Type B pancreatic cell (in vitro differentiated cells): ENCODE measurements around the gene CD3E. TPM values are rescaled to one million over a fixed set of nuclear protein-coding genes. Genes with fewer than 3 reads are reported as not detected.

ENCODE experiments used
- DNase-seq: peaks from one replicate; pipeline ENCODE4 v3.0.0; 2021; ENCODE audit warnings: mixed read lengths; ENCODE audit not compliant: unreplicated experiment; ENCODE audit errors: extremely low spot score
- H3K27ac Mint-ChIP-seq: 2 replicates; pipeline ENCODE4 v1.8.0; 2021; ENCODE audit warnings: mild to moderate bottlenecking, mixed read lengths
- H3K27me3 Mint-ChIP-seq: 2 replicates; pipeline ENCODE4 v1.8.0; 2021; ENCODE audit warnings: mixed read lengths
- H3K36me3 Mint-ChIP-seq: 2 replicates; pipeline ENCODE4 v1.8.0; 2021; ENCODE audit warnings: mixed read lengths
- H3K4me1 Mint-ChIP-seq: one replicate; pipeline ENCODE4 v1.8.0; 2021; ENCODE audit warnings: mixed read lengths; ENCODE audit not compliant: unreplicated experiment
- H3K4me3 Mint-ChIP-seq: 2 replicates; pipeline ENCODE4 v1.8.0; 2021; ENCODE audit warnings: mild to moderate bottlenecking, mixed read lengths
- H3K9me3 Mint-ChIP-seq: 2 replicates; pipeline ENCODE4 v1.8.0; 2021; ENCODE audit warnings: mixed read lengths
- CTCF ChIP-seq: fragments of 200-600 bp; sonication (generic); conservative IDR thresholded peaks from 2 replicates; pipeline ENCODE4 v1.5.0; 2021; ENCODE audit warnings: antibody characterized with exemption, mild to moderate bottlenecking
- total RNA-seq: library from RNA; stranded (reverse); gene quantifications from 2 replicates; pipeline ENCODE4 v1.2.1, GENCODE V29; 2021; ENCODE audit warnings: low replicate concordance

The CD3E gene
- total RNA-seq, 1 donor from 2014 or later = not detected

DNA sequence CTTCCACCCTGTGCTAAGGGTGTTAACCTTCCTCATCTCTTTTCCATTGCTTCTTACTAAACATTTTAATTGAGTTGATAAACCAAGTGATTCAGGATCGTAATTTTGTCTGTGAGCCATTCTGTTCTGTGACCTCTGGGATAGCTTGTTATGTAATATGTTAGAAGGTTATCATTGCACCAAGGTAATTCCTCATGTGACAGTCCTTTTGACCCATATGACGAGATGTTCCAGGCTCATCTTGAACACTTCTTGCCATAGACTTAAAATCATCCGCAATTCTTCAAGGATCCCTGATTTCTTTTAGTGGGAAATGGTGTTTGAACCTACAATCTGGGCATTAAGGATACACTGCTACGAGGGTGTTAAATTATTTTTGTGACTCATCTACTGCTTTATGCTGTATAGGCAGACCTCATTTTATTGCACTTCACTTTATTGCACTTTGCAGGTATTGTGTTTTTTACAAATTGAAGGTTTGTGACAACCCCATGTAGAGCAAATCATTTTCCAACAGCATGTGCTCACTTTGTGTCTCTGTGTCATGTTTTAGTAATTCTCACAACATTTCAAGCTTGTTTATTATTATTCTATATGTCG lies 21.4 kb upstream of the CD3E start:
- no peak overlapping the region for H3K4me3 Mint-ChIP-seq
- no peak for TF ChIP-seq CTCF
- H3K4me1 Mint-ChIP-seq = no peaks in the 10 kb centered on the region
- no peak for DNase-seq
- H3K27ac Mint-ChIP-seq = no peak overlapping the region
- H3K27me3 Mint-ChIP-seq = peaks cover 12% of the 10 kb centered on the region
- peaks cover 3% of the 10 kb centered on the region for H3K36me3 Mint-ChIP-seq
- no peaks in the 10 kb centered on the region for H3K9me3 Mint-ChIP-seq

GRCh38 chr11:118283756-118284350 lies 20.7 kb upstream of the CD3E start:
- Mint-ChIP-seq H3K36me3 (peaks cover 3% of the 10 kb centered on the region), H3K4me3 (no peak overlapping the region), H3K9me3 (no peaks in the 10 kb centered on the region), H3K27me3 (peaks cover 9% of the 10 kb centered on the region), H3K4me1 (no peaks in the 10 kb centered on the region), H3K27ac (no peak overlapping the region)
- no peak for TF ChIP-seq CTCF
- no peak for DNase-seq

DNA sequence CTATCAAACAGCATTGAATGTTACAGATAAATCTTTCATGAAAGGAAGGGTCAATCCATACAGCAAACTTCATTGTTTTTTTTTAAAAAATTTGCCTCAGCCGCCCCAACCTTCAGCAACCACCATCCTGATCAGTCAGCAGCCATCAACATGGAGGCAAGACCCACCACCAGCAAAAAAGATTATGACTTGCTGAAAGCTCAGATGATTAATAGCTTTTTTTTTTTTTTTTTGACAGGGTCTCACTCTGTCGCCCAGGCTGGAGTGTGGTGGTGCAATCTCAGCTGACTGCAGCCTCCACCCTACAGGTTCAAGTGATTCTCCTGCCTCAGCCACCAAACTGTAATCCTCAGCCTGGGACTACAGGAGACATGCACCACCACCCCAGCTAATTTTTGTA lies 18.0 kb upstream of the CD3E start:
- Mint-ChIP-seq H3K27ac (no peak overlapping the region), H3K36me3 (peaks cover 3% of the 10 kb centered on the region), H3K4me3 (no peak overlapping the region), H3K4me1 (peaks cover 5% of the 10 kb centered on the region), H3K27me3 (peaks cover 12% of the 10 kb centered on the region), H3K9me3 (no peaks in the 10 kb centered on the region)
- no peak for TF ChIP-seq CTCF
- no peak for DNase-seq

DNA sequence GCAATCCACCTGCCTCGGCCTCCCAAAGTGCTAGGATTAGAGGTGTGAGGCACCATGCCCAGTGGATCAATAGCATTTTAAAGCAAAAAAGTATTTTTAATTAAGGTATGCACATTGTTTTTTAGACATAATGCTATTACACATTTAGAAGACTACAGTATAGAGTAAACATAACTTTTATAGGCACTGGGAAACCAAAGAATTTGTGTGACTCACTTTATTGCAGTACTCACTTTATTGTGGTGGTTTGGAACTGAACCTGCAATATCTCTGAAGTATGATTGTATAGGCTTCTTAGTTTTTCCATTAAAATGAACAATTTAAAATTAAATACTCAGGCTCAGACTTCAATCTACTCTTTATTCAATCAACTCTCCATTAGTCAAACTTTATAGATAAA lies 17.5 kb upstream of the CD3E start:
- H3K27ac Mint-ChIP-seq = no peak overlapping the region
- DNase-seq = no peak
- no peaks in the 10 kb centered on the region for H3K9me3 Mint-ChIP-seq
- H3K36me3 Mint-ChIP-seq = peaks cover 3% of the 10 kb centered on the region
- no peak overlapping the region for H3K4me3 Mint-ChIP-seq
- H3K27me3 Mint-ChIP-seq = peaks cover 16% of the 10 kb centered on the region
- no peak for TF ChIP-seq CTCF
- peaks cover 5% of the 10 kb centered on the region for H3K4me1 Mint-ChIP-seq

DNA sequence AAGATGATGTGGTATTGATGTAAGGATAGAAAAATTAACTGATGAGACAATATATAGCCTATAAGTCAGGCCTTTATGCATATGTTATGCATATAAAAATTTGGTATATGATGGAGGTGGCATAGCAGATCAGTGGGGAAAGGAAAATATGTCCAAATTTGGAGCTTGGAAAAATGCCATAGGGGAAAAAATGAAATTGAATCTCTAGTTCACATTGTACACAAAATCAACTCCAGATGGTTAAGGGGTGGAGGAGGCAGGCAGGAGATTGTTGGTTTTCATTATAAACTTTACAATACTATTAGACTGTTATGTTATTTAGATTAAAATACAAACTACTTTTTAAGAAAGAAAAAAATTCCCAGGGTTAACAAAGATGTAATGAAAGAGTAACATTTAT lies 15.1 kb upstream of the CD3E start:
- H3K27ac Mint-ChIP-seq = no peak overlapping the region

More for the DNA sequence above, 15.1 kb upstream of the CD3E start:
- H3K9me3 Mint-ChIP-seq = no peaks in the 10 kb centered on the region
- no peak for TF ChIP-seq CTCF
- H3K36me3 Mint-ChIP-seq = no peaks in the 10 kb centered on the region
- peaks cover 5% of the 10 kb centered on the region for H3K4me1 Mint-ChIP-seq
- peaks cover 17% of the 10 kb centered on the region for H3K27me3 Mint-ChIP-seq
- H3K4me3 Mint-ChIP-seq = no peak overlapping the region
- DNase-seq = no peak
